NB4 (cell line): Measurements from ENCODE around the gene MPP4.

Experiments used
- DNase-seq: peaks from one replicate; pipeline ENCODE4 v3.0.0; 2010; ENCODE audit warnings: low read depth
- H3K4me3 ChIP-seq: one replicate; pipeline ENCODE4 v1.5.1; 2011; ENCODE audit warnings: mild to moderate bottlenecking, low read depth, low read length, moderate library complexity
- MYC ChIP-seq: IDR thresholded peaks from 2 replicates; pipeline ENCODE4 v1.6.1; 2011; ENCODE audit warnings: low read depth, low read length
- POLR2A ChIP-seq: IDR thresholded peaks from 2 replicates; pipeline ENCODE4 v1.6.1; 2011; ENCODE audit warnings: mild to moderate bottlenecking; ENCODE audit not compliant: insufficient read length; ENCODE audit errors: extremely low read depth
- TF ChIP-seq, protein P1 (sequence below): IDR thresholded peaks from 2 replicates; pipeline ENCODE4 v1.6.1; 2011; ENCODE audit warnings: low read depth, low read length
- TF ChIP-seq, protein P2 (sequence below): IDR thresholded peaks from one replicate; pipeline ENCODE4 v1.5.1; 2012; ENCODE audit warnings: low read depth, low read length

Gene MPP4

DNA sequence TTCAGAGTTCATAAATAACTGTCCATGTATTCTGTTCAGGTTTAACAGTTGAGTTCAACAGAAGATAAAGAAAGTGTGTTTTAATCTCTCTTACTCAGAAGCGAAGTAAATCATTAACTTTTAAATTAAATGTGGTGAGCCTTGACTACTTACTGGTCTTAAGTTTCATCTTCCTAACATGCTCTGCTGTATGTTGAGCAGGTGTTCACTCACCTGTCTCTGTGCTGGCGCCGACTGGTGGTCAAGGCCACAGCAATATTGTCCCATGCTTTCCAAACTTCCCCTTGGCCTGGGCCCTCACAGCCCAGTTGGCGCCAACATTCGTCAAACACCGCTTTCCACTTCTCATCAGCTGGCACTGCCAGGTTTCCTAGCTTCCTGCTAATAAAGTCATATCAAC, 17.0 kb upstream of the MPP4 start:
- H3K4me3 ChIP-seq = no peak overlapping the region
- TF ChIP-seq MYC = no peak
- TF ChIP-seq, protein P1, sequence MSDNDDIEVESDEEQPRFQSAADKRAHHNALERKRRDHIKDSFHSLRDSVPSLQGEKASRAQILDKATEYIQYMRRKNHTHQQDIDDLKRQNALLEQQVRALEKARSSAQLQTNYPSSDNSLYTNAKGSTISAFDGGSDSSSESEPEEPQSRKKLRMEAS = no peak
- no peak for DNase-seq

DNA sequence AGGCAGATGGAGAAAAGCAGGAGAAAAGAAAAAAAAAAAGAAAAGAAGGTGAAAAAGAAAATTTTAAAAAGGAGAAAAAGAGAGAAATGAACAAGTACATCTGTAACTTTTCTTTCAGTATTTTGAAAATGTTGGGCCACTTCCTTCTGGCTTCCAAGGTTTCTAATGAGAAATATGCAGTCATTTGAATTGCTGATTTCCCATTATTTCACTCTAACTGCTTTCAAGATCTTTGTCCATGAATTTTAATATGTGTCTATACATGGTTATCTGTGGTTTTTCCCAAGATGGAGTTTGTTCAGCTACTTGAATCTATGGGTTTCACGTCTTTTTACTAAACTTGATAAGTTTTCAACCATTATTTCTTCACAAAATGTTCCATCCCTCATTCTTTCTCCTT, 14.3 kb upstream of the MPP4 start:
- DNase-seq = no peak
- TF ChIP-seq, protein P2, sequence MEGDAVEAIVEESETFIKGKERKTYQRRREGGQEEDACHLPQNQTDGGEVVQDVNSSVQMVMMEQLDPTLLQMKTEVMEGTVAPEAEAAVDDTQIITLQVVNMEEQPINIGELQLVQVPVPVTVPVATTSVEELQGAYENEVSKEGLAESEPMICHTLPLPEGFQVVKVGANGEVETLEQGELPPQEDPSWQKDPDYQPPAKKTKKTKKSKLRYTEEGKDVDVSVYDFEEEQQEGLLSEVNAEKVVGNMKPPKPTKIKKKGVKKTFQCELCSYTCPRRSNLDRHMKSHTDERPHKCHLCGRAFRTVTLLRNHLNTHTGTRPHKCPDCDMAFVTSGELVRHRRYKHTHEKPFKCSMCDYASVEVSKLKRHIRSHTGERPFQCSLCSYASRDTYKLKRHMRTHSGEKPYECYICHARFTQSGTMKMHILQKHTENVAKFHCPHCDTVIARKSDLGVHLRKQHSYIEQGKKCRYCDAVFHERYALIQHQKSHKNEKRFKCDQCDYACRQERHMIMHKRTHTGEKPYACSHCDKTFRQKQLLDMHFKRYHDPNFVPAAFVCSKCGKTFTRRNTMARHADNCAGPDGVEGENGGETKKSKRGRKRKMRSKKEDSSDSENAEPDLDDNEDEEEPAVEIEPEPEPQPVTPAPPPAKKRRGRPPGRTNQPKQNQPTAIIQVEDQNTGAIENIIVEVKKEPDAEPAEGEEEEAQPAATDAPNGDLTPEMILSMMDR = no peak
- TF ChIP-seq MYC = no peak
- TF ChIP-seq, protein P1 = no peak
- TF ChIP-seq POLR2A = no peak
- no peak overlapping the region for H3K4me3 ChIP-seq

- DNase-seq = no peak
- TF ChIP-seq, protein P1 = no peak
- TF ChIP-seq MYC (no peak), POLR2A (no peak)
- TF ChIP-seq, protein P2 = no peak
- H3K4me3 ChIP-seq = no peak overlapping the region
These were observed 11.3 kb upstream of the MPP4 start for GRCh38 chr2:201709747-201710146.

GRCh38 chr2:201709049-201709448, 10.6 kb upstream of the MPP4 start:
- TF ChIP-seq, protein P1 = no peak
- TF ChIP-seq MYC = no peak
- TF ChIP-seq, protein P2 = no peak
- no peak for TF ChIP-seq POLR2A
- DNase-seq = no peak
- no peak overlapping the region for H3K4me3 ChIP-seq

- H3K4me3 ChIP-seq = no peak overlapping the region
- no peak for DNase-seq
- TF ChIP-seq, protein P1 = no peak
- TF ChIP-seq POLR2A = no peak
- TF ChIP-seq, protein P2 = no peak
- TF ChIP-seq MYC = no peak
These were observed 9.3 kb upstream of the MPP4 start for GRCh38 chr2:201707753-201708152.

DNA sequence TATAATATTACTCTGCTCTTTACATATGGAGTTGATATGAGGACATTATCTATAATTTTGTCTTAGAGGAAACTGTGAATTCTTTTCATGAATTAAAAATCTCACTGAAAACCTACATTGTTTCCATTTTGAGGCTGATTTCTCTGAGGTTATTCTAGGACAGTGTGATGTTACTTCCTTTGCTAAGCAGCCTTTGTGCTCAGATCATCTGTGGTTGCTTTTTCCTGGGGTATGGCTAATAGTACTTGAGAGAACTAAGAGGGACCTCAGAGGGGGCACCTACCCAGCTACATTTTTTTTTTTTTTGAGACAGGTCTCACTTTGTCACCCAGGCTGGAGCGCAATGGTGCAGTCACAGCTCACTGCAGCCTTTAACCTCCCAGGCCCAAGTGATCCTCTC, 8.7 kb upstream of the MPP4 start:
- TF ChIP-seq, protein P1 = no peak
- TF ChIP-seq, protein P2 = no peak
- no peak for DNase-seq
- no peak overlapping the region for H3K4me3 ChIP-seq
